DND-41 (cell line): ENCODE results near the gene DENND1C.

ENCODE experiments used
- EZH2 ChIP-seq: IDR thresholded peaks from 3 replicates; pipeline ENCODE4 v1.6.1; 2012; ENCODE audit warnings: borderline replicate concordance, low read depth, mild to moderate bottlenecking, moderate library complexity, low read length, inconsistent platforms; ENCODE audit not compliant: severe bottlenecking
- TF ChIP-seq, protein P1 (sequence below): IDR thresholded peaks from 2 replicates; pipeline ENCODE4 v1.5.1; 2012; ENCODE audit warnings: borderline replicate concordance, low read length, moderate library complexity, mild to moderate bottlenecking; ENCODE audit not compliant: poor library complexity, severe bottlenecking; ENCODE audit errors: extremely low read depth

GRCh38 chr19:6514926-6515544, 33.4 kb upstream of the DENND1C start:
- TF ChIP-seq, protein P1, sequence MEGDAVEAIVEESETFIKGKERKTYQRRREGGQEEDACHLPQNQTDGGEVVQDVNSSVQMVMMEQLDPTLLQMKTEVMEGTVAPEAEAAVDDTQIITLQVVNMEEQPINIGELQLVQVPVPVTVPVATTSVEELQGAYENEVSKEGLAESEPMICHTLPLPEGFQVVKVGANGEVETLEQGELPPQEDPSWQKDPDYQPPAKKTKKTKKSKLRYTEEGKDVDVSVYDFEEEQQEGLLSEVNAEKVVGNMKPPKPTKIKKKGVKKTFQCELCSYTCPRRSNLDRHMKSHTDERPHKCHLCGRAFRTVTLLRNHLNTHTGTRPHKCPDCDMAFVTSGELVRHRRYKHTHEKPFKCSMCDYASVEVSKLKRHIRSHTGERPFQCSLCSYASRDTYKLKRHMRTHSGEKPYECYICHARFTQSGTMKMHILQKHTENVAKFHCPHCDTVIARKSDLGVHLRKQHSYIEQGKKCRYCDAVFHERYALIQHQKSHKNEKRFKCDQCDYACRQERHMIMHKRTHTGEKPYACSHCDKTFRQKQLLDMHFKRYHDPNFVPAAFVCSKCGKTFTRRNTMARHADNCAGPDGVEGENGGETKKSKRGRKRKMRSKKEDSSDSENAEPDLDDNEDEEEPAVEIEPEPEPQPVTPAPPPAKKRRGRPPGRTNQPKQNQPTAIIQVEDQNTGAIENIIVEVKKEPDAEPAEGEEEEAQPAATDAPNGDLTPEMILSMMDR: no peak
- TF ChIP-seq EZH2: no peak
